ENCODE results near the gene ZPLD1.

The ZPLD1 gene

DNA sequence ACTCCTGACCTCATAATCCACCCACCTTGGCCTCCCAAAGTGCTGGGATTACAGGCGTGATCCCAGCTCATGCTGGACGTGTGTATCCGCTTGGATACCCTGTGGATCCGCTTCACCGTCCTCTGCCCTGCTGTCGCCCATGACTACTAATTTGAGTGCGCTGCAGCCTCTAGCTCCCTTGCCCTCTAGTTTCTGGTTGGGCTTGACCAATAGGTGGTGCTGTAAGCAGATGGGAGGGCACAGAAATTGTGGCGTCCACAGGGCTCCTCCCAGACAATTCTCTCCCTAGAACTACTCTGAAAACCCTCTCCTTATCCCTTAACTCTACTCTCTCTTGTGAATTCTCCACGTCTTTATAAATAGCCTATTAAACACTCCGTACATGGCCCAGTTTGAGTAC, 36.2 kb downstream of the ZPLD1 start:
- peak; percentile 69 for DNase-seq

DNA sequence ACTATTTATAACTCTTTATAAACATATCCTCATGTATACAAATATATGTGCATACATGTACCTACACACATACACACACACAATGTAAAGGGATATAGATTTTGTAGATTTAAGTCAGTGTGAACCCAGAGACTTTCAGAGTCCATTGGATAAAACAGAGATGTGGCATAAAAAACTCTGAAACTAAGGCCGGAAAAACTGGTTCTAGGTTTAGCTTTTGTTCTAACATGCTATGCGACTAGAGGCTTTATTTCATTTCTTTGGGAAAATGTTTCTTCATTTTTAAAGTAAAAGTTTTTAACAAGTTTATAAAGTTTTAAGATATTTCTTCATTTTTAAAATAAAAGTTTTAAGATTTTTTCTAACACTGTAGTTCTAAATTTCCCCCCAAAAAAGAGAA, 36.7 kb downstream of the ZPLD1 start:
- no peak for DNase-seq

DNA sequence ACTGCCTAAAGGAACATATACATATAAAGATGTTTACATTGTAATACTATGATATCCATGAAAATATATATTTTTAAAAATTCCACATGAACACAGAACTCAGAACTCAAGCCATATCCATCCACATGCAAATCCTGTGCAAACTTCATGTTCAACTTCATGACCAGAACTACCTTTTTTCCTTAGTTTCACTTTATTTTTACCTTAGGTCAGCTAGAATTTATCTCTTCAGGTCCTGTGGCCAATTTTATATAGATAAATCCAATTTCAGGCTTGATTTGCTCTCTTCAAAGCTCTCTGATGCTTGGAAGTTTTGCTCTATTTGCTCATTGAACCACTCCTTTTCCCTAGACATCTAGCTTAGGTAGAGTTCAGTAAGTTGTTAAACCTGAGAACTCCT, 38.8 kb downstream of the ZPLD1 start:
- DNase-seq, result no peak

DNA sequence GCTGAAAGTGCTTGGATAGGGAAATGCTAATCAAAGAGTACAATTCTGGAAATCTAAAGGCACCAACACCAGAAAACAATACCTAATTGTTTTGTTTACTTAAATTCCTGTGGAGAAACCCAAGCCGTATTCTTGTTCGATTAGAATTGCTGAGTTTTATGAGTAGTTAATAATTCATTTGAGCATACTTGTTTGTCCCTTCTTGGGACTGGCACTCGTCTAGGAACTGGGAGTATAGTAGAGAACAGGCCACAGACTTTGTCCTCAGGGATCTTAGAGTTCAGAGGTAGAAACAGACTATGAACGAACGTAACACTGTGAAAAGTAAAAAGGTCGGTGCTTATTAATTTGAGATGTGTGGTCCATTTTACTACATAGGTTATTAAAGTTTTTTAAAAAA, 39.4 kb downstream of the ZPLD1 start:
- no peak for DNase-seq

DNA sequence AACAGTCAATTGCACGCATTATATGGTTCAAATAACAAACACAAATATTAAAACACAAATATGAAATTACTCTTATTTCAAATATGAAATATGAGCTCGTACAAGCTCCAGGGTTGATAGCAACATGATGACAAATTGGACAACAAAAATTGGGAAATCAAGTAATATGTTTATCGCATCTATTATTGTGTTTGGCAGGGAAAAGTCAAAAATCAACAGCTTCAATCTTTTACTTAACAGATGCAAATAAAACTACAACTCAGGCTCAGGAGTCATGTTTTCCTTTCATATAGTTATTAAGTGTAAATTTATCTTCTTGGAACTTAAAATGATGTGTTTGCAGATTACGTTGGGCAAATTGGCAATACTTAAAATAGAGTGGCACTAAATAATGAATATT, 41.4 kb downstream of the ZPLD1 start:
- no peak for DNase-seq

DNA sequence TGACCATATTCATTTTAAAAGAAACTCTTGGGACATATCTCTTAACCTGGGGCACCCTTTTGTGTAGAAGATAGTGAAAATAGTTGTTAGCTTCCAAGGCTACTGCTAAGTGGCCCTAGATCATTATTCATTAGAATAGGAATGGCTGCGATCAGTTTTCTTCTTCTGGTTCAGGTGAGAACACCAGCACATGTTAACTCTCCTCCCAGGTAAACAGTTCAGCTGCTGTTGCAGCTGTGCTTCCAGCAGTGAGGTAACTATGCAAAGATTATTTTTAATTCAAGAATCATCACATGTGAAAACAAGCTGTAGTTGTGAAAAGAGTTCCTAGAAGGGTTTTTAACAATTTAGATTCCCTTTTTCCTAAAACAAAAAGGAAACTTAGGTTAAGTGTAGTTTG, 43.3 kb downstream of the ZPLD1 start:
- DNase-seq, result no peak

DNA sequence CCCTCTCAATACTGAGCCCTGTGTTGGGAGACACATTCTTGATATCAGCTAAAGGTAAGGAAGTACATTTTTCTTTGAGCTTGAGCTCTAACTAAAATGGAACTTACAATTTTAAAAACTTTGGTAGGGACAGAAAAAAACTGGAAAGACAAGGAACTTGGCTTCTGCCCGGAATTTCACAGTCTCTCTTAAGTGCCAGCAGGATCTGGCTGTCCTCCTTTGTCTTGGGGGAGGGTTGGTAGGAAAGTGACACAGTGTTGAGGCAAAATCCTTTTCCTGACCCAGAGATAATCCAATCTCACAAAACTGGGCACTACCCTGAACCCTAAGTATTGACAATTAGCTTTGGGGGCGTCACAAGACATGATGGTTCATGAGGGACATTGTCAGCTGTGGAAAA, 45.3 kb downstream of the ZPLD1 start:
- no peak for DNase-seq

DNA sequence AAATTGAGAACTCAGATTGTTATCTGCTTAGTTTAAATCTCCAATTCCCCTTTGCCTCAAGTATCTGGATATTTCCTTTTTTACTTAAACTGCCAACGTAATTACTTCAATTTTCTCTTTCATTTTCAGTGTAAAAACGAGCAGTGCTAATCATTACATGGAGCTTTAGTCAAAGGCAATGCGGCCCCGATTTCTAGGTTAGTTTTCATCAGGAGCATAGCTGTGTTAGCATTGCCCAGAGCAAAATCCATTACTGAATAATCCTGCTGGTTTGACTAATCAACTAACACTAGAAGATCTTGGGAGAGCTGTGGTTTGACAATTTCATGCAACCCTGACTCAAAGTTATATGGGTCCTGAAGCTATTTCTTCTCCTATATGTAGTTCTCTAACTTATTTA, 46.2 kb downstream of the ZPLD1 start:
- no peak for DNase-seq

DNA sequence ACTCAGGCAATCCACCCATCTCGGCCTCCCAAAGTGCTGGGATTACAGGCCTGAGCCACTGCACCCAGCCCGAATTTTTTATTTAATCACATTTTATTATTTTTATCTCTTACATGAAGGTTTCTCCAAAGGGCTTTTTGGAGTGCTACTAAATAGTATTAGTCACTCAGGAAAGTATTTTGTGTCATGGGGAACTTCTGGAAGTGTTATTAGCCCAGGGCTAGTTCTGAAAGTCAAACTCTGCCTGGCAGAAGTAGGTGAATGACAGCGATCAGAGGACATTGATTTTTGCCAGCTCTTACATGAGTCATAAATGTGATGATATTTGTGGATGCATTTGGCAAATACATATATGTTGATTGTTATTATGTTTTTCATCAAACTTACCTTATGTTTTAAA, 48.7 kb downstream of the ZPLD1 start:
- DNase-seq, result no peak

DNA sequence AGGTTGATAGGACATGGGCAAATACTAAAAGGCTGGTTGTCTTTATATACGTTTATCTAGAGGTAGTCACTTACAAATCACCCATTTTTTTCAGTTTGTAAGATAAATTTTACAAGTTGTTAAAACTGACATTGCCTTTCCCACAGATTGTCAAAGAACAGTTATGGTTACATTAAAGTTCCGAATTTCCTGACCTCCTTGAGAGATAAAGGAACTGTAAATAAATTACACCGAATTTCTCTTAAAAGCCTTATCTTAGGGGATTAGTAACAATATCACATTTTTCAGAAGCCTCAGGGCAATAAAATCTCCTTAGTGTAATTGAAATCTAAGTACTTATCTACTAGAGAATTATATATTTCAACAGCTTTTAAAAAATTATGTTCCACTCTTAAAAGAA, 49.5 kb downstream of the ZPLD1 start:
- no peak for DNase-seq

DNA sequence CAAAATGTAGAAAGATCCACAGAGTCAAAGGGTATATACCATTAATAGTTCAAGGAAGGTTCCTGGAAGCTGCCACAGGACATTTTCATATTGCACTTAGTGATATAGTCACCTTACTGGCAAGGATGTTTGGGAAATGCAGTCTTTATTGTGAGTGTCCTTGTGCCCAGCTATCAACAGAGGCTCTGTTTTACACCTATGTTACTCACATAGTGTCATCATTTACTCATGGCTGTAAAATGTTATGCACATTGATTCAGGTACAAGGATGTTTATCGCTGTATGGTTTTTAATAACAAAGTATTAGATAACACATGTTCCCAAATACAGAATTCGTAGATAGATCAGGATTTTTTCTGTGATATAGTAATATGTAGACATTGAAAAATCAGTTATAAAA, 50.9 kb downstream of the ZPLD1 start:
- no peak for DNase-seq

DNA sequence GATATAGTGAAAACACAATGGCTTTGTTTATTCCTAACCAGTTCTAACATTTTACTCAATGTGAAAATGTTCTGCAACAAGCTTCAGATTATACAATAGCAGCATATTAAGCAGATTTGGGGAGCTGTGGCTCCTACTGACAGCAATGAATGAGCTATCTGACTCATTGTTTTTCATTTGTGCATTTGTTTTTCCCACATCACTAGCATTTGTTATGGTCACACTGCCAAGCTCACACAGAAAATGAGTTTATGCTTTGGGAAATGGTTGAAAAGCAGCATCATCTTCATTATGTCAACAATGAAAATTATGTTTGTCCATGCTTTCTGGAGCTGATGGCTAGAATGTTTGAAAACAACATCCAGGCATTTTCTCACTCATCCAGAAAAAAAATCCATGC, 53.5 kb downstream of the ZPLD1 start:
- DNase-seq, result no peak

DNA sequence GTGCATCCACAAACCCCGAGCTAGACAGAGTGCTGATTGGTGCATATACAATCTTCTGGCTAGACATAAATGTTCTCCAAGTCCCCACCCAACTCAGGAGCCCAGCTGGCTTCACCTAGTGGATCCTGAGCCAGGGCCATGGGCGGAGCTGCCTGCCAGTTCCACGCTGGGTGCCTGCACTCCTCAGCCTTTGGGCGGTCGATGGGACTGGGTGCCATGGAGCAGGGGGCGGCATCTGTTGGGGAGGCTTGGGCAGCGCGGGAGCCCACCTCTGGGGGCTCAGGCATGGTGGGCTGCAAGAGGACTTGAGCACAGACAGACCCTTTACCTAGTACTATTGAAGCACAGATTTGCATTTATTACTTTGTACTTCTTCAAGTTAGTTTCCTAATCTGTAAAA, 57.5 kb downstream of the ZPLD1 start:
- DNase-seq, result no peak

DNA sequence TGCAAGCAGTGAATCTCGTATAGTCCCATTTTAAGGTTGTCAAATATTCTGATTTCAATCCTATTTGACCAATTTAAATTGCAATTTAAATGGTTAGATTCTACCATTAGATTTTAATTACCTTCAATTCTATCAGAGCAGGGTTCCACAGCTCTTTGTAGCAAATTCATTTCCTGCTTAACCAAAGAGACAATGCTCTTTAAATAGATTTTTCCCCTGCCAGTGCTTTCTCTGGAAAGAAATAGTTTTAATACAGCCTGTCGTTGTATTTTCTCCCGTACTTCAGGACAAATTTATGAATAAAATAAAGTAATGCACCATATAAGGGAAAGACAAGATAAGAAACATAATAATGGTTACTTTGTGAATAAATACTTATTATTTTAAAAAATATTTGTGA, 62.8 kb downstream of the ZPLD1 start:
- no peak for DNase-seq

DNA sequence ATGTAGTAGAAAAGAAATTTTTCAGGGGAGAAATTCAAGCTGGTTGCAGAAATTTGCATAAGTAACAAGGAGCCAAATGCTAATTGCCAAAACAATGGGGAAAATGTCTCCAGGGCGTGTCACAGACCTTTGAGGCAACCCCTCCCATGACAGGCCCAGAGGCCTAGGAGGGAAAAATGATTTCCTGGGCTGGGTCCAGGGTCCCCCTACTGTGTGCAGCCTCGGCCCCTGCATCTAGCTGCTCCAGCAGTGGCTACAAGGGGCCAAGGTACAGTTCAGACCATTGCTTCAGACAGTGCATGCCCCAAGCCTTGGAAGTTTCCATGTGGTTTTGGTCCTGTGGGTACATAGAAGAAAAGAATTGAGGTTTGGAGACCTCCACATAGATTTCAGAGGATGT, 70.7 kb downstream of the ZPLD1 start:
- DNase-seq, result no peak

DNA sequence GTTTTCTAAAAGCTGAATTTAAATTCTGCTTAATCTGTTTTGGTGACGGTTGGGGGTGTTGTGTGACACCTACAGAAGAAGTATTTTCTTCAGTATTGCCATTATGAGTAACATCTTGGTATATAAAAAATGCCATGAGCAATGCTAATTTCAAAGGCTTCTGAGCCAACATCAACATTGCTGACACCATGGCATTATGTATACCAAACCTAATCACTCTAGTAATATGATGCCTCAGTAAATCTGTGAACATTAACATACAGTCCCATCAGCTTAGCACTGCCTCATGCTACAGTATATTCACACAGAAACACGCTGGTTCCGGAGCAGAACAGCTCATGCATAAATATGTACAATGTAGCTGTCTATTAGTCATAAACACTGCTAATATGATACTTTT, 75.8 kb downstream of the ZPLD1 start:
- DNase-seq, result no peak

DNA sequence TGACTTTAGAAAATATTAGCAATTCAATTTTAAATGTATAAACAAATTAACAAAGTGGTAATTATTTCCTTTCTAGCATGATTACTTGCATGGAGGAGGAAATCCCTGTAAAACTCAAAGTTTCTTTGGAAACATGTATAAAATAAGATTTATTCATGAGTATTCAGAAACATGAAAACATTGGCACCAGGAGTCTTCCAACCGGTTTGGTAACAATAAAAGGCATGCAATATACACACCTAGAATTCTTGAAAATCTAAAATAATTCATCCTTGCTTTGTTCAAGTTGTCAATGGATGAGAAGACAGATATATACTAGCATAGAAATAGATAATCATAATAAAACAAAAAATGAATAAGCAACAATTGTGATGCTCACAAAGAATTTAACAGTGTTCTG, 76.4 kb downstream of the ZPLD1 start:
- DNase-seq, result no peak

DNA sequence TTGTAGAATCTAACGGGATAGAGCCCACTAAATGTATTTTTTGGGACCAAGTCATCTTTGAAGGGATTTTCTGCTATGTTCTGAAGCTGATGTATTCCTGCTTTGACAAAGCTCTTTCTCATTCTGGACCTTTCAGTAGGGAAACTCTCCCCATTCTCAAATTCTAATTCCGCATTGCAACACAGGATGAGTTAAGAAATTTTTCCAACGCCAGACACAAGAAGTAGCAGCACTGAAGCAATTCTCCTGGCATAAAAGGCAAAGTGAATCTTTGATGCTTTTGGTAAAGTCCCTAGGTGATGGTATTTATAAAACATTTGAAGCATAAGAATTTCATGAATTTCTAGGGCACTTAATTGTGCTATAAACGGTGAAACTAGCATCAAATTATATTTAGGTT, 76.8 kb downstream of the ZPLD1 start:
- no peak for DNase-seq

DNA sequence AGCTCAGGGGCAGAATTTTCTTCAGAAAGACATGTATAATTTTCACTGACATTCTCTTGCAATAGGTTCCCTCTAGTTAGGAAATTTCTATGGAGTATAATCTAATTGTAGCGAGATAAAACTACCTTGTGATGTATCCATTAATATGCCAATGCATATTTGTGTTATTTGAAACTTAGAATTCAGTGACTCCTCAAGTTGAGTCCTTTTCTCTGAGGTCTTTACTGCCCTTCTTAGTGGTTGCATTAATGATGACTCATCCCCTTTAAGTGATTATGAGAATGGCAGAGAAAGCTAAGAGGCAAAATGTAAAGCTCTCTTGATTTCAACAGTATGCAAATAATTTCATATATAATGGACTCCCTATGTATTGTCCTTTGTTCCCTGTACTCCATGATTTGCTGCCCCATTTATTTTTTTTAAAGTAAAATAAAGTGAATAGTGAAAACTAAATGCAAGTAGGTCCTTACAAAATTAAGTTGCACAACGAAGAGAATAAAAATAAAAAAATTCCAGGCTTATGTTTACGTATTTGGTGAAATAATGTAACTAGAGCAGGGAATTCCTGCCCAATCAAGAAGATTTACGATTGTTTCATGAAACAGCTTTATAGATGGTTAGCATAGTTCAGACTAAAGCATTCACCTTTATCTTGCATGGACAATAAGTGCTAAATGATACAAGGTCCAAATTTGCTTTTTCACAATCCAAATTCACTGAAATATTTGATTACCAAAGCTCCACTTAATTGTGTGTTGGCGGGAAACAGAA, 78.1 kb downstream of the ZPLD1 start:
- DNase-seq, result no peak

DNA sequence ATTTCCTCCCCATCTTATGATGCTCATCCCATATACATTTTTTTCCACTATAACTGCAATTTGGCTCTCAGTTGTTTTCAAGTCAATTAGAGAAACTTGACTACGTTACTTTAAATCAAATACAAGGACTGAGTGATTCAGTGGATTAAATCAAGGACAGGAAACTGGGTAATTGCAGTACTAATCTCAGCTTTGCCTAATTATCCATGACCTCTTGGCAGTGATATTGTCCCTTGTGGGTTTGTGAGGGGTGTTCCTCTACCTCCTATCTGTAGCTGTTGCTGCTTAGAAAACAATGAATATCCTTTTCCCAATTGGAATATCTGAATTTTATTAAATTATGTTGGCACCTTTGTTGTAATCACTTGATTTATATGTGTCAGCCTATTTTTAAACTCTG, 79.4 kb downstream of the ZPLD1 start:
- no peak for DNase-seq

DNA sequence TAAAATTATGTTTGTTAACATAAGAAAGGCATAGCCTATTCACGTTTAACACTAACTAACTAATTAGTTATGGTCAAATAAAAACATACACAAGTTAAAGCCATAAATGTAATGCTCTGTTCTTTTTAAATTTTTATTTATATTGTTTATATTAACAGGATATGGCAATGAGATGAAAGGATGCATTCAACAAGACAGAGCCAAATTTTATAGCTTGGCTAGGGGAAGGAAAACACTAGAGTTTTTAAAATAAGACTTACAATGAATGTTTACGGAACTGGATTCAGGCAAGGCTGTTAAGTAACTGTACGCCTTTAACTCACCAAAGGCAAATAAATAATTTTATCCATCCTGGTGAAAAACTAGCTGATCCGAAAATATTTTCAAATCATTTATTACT, 86.4 kb downstream of the ZPLD1 start:
- DNase-seq, result no peak

DNA sequence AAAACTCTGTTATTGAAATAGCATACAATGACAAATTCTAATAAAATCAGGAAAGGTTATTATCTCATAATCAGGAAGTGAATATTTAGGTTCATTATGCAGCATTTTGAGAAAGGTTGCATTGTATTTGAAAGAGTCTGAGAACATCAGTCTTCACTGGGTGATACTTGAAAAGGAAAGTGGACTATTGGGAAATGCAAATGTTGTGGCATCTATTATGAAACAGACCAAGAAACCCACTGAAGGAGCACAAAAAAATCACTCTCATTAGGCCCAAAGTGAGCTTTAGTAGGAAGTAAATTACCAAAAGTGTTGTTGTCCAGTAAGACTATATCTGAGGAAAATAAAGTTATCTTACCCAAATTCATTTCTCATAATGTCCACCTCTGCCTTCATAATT, 90.8 kb downstream of the ZPLD1 start:
- DNase-seq, result no peak

DNA sequence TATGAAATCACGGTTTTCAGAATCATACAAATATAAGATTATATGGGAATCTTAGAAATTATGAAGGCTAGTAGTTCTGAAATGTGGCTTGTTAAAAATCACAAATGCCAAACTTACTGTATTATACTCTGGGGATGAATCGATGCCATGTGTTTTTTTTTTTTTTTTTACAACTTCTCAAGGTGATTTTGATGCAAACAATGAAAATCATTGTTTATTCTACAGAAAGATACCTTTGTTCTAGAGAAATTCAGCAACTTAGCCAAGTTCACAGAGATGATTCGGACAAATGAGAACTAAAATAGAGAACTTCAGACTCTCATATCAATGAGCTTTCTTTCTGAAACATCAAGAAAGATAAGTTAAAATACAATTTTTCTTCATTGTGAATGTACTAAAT, 92.0 kb downstream of the ZPLD1 start:
- DNase-seq, result no peak

DNA sequence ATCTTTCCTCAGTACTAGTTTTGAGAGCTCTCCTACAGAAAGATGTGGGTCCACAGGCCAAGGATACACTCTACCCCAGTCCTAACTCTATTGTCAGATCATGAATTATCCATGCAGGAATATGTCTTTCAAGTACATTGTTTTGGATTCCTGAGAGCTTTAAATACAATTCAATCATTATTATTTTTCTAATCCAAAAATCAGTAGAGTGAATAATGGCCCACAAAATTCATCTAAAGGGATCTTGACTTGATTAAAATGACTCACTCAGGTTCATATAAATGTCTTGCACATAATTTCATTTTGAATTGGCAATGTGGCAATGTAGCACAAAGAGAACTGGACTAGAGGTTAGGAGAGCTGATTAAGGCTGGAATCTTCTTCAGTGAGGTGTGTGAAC, 93.9 kb downstream of the ZPLD1 start:
- DNase-seq, result no peak
